HG02981 (cell line): ENCODE results near the gene DIDO1.
"Not testable (repeated sequence)": the region's sequence is repeated elsewhere in the genome, so short reads cannot be mapped to it uniquely, and the experiment has no call there.

ENCODE experiments used
- ATAC-seq: cut with Tn5 transposase; IDR thresholded peaks from one replicate; pipeline ENCODE4 v1.9.1; 2021; ENCODE audit warnings: mild to moderate bottlenecking, moderate library complexity; ENCODE audit not compliant: unreplicated experiment

DIDO1 gene

DNA sequence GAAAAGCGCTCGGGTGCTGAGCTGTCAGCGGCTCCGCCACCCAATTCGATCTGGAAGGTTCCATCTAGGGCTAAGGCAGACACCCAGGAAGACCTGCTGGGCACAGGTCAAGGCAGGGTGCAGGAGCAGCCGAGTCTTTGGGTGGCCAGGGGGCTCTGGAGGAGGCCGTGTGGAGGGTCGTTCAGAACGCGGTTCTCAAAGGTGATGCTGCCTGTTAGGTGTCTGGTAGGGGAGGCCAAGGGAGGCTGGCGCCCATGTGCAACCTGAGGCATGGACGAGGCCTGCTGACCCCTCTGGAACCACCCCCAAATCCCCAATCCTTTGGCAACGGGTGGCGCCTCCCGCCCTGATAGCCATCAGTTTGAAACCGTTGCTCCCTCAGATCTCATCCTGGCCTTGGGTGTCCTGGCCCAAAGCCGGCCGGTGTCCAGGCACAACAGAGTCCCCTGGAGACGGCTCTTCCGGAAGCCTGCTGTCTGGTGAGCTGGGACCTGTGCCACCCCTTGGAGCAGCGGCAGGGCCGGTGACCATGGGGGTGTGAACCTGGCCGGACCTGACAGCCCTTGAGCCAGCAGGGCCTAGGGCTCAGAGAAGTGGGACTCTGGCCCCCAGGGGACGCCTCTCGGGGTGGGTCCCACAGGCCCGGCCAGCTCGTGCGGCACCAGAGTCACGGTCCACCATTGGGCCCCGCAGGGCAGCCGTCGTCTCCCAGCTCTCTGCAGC is 36.7 kb upstream of the DIDO1 start:
- ATAC-seq, result no peak

DNA sequence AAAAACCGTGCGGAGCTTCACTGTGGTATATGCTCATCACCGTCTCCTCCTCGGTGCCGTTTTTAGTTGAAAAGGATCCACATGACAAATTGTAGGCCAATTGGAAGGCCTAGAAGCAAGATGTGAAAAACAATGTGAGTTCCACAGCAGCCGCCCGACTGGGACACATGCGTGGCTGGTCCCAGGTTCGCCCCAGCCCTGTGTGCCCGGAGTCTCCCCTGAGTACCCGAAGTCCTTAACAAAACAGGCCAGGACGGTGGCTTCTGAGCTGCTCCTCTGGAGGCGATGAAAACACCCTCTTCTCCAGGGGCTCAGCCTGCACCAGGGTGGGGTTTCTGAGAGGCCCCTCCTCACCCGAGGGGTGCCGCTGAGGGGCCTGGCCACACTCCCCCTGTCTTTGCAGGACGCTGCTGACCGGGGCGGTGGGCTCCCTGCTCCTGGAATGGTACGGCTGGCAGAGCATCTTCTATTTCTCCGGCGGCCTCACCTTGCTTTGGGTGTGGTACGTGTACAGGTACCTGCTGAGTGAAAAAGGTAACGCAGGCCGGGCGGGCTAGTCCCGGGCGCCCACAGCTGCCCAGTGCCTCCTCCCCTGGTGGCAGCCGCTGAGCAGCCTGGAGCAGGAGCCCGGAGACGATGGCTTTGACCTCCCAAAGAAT is 36.0 kb upstream of the DIDO1 start:
- no peak for ATAC-seq

DNA sequence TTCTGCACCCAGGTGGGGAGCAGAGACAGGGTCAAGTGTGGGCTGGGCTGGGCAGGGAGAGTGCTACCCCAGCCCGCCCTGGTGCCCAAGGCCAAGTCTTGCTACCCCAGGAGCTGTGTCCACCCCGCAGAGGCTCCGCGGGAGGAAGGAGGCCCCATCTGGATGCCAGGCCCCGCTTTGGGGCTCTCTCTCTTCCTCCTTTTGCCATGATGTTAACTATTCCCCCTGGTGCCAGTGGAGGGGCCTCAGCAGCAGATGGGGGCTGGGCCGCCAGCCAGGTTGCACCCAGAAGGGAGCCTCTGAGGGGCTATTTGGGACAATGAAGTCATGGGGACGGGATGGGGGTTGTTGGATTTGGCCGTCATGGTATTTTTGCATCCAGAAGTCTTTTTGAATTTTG is 35.5 kb upstream of the DIDO1 start:
- ATAC-seq, result no peak

DNA sequence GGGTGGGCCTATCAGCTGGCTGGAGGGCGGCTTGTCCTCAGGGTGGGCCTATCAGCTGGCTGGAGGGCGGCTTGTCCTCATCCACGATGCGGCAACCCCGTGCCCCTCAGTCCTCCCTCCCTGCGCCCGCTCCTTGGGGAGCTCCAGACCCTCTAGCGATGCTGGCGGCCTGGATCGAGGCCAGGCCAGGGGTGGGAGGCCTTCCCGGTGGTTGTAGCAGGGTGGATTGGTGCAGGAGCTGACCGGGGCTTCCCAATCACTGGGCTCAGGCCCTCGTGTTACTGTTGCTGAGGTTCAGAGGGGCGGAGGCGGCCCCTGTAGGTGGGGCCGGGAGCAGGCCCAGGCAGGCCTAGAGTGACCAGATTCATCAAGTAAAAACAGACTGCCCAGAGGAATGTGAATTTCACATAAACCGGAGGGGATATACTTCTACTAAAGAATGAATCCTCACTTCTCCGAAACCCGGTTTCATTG is 35.0 kb upstream of the DIDO1 start:
- no peak for ATAC-seq

DNA sequence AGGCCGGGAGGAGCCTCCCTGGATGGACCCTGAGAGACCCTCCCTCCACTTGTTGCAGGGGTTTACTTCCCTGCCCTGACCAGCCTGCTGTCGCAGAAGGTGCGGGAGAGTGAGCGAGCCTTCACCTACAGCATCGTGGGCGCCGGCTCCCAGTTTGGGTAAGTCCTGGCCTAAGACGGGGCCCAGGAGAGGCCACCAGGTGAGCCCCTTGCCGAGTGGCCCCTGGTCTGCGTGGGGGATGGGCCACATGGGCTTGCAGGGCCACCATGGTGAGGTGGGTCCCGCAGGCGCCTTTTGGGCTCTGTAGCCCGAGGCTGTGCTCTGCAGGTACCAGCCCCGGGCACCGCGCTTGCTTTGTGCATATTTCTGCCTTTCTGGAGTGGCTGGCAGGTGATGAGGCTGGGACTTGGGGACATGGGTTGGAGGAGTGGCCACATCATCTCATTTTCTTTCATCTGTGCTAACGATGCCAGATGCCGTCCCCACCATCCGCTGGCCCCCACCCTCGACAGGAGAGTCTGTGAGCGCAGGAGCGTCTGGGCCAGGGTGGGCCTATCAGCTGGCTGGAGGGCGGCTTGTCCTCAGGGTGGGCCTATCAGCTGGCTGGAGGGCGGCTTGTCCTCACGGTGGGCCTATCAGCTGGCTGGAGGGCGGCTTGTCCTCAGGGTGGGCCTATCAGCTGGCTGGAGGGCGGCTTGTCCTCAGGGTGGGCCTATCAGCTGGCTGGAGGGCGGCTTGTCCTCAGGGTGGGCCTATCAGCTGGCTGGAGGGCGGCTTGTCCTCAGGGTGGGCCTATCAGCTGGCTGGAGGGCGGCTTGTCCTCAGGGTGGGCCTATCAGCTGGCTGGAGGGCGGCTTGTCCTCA is 34.4 kb upstream of the DIDO1 start:
- ATAC-seq, result not testable (repeated sequence)

DNA sequence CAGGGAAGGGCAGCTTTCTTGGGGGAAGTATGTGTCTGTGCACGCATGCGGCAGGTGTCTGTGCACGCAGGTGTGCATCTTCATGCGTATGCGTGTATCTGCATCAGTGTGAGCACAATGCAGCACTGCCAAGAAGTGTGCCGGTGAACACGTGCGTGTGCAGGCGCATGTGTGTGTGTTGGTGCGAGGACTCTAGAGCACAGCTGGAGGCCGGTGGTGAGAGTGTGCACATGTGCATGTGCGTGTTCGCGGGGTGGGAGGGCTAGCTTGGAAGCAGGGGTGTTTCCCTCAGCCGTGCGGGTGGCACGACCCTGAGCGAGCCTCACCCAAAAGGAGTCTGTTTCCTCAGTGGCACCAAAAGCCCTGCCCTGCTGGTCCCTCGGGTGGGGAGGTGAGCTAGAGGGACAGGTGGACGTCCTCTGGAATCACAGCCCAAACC is 33.7 kb upstream of the DIDO1 start:
- ATAC-seq, result no peak

DNA sequence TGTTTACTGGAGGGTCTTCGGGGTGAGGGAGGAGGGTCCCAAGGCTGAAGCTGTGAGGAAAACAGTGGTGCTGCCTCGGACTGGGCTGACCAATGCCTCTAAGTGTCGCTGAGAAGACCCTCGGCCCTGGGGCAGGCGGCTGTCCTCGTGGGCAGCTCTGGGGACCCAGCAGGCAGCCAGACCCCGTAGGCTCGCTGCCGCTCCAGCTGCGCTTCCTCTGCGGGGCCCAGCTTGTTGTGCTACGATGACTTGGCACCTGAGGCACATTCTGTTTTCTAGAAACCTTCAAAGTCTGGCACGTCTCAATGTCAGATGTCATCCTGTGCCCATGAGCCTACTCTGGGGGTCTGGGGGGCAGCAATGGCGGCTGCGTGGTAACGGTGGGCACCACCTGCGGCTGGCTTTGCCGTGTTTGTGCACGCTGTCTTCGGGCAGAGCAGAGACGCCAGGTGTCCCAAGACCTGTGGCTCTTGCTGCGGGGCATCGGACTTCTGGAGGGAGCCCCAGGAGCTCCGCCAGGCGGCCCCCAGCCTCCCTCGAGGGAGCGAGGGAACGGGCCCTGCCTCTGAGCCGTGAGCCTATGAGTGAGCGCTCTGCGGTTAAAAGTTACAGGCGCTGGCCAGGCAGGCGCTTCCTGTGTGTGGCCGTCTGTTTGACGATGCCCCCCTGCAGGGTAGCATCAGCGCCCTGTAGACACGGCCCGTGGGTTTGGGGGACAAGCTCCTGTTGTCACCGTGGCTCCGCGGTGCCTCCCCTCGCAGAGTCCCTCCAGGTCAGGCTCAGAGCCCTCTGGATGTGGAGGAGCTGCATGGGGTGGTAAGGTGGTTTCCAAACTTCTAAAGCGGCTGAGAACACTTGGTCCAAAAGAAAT is 33.0 kb upstream of the DIDO1 start:
- no peak for ATAC-seq

DNA sequence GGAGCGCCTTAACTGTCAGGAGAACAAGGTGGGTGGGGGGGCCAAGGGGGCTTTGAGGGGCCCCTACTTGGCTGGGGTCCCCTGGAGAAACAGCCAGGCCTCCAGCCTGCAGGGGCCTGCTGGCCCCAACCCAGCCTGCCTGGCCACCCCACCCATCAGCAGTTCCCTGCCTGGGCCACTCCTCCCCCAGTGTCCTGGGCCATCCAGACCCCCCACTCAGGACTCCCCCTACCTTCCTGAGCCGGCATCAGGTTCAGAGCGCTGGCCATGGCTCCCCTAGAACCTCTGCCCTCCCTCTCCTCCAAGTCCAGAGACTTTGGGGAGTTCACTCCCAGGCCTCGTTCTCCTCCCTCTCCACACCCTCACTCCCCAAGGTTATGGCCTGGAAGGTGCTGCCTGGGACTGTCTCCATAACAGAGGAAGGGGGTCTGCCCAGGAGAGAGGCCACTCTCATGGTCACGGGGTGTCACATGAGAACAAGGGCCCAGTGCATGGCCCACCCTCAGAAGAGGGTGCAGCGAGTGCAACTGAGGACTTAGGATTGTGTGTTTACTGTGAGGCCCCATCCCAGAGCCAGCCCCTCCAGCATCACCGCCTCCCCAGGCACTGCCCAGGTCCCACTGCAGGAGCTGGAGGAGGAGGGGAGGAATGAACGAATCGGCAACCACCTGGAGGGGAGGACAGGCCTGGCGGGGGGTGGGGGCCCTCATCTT is 32.2 kb upstream of the DIDO1 start:
- ATAC-seq, result no peak

DNA sequence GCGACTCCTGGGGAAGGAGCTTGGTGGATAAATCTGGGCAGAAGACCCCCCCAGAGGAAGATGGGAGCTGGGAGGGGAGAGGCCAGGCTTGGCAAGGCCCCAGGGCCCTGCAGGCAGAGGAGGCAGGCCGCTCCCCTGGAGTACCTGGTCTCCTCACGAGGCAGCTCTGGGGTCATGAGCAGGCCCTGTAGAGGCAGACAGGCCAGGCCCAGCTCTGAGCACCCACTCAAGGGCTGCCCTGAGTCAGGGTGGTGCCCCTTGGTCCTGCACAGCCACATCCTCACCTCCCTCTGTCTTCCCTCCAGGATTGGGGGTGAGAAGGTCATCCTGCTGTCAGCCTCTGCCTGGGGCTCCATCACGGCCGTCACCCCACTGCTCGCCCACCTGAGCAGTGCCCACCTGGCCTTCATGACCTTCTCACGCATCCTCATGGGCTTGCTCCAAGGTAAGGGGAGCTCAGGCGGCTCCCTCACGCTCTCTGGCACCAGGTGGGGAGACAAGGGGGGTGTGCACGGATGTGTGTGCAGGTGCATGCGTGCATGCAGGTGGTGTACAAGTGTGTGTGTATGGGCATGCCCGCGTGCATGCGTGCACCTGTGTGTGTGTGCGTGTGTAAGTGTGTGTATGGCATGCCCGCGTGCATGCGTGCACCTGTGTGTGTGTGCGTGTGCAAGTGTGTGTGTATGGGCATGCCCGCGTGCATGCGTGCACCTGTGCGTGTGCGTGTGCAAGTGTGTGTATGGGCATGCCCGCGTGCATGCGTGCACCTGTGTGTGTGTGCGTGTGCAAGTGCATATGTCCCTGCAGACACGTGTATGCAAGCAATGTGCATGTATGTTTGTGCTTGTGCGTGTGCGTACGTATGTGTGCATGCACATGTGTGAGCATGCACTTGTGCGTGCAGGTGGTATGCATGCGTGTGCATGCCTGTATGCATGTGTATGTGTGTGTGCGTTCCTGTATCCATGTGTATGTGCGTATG is 31.1 kb upstream of the DIDO1 start:
- no peak for ATAC-seq

DNA sequence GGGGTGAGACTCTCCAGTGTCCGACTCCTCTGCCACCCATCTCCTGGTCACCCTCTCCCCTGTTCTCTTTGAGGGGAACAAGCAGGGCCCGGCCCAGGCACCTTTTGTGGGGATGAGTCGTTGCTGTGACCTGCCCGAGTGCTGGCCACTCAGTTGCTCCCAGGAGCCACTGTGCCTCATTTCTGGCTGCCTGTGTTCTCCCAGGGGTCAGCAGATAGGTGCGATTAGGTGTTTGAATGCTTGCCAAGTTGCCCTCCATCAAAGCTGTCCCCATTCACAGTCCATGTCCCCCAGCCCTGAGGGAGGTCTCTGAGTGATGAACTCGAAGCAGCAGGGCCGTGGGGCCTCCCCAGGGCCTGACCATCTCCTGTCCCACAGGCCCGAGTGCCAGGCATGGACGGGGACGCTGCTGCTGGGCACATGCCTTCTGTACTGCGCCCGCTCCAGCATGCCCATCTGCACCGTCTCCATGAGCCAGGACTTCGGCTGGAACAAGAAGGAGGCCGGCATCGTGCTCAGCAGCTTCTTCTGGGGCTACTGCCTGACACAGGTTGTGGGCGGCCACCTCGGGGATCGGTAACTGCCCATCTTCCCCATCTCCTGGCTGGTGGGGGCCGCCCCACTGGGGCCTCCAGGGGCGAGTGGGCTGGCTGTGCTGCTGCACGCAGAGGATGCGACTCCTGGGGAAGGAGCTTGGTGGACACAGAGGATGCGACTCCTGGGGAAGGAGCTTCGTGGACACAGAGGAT is 30.3 kb upstream of the DIDO1 start:
- ATAC-seq, result no peak

DNA sequence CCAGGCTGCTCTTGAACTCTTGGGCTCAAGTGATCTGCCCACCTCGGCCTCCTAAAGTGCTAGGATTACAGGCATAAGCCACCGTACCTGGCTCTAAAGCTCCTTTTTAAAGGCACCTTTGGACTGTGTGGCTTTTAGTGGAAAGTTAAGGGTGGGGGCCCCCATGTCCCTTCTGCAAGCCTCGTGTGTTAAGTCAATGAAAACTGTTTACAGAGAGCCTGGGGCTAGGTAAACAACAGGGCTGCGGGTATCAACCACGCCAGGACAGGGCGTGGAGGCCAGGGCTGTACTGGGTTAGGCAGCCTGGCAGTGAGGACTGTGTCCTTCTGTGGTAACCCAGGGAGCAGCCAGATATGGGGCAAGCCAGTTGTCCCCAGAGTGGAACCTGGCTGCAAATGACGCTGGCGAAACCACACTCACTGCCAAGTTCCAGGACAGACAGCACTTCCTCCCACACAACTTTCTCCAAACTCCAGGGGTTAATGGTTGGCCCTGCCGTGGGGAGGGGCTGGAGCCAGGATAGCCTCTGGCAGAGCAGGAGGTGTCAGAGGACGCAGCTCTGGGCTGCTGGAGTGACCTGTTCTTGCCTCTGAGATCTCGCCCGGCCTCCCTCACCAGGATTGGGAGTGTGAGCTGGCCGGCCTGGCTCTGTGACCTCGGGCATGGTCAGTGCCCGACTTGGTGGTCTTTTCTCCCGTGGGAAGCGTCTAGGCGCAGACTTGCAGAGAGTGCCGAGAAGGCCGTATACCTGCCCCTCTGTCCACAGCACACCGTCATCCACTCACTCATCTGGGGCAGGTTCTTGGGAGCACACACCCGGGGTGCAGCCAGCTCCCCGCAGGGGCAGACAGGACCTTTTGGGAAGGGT is 29.4 kb upstream of the DIDO1 start:
- no peak for ATAC-seq

DNA sequence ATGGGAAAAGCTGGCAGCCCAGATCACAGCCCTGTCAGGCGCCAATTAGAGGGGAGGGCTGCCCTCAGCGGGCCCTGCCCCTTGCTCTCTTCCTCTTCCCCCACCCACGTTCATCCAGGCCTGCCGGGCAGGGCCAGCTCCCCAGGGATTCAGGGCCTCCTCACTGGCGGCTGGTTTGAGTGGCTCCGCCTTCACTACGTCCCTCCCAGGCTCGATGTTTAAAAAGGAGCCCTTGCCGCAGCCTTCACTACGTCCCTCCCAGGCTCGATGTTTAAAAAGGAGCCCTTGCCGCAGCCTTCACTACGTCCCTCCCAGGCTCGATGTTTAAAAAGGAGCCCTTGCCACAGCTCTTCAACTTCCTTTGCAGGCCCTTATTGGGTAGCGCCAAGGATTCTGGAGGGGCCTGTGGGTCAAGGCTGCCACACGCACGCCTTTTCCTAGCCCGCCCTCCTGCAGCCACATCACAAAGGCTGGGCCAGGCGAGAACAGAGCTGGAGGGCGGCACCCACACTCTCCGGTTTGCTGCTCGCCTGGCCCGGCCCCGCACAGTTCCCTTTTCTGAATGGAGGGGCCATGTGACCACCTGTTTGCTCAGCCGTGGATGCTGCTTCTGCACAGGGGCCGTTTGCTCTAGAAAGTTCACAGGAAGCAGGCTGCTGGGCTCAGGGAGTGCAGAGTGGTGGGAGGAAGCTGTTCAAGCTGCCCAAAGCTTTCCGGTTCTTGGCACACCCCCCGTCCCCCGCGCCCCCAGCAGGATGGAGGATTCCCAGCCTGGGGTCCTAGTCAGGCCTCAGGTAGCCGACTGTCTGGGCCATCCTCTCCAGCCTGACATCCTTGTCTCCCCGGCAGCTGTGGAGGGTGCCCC is 27.8 kb upstream of the DIDO1 start:
- ATAC-seq, result peak; percentile 65

DNA sequence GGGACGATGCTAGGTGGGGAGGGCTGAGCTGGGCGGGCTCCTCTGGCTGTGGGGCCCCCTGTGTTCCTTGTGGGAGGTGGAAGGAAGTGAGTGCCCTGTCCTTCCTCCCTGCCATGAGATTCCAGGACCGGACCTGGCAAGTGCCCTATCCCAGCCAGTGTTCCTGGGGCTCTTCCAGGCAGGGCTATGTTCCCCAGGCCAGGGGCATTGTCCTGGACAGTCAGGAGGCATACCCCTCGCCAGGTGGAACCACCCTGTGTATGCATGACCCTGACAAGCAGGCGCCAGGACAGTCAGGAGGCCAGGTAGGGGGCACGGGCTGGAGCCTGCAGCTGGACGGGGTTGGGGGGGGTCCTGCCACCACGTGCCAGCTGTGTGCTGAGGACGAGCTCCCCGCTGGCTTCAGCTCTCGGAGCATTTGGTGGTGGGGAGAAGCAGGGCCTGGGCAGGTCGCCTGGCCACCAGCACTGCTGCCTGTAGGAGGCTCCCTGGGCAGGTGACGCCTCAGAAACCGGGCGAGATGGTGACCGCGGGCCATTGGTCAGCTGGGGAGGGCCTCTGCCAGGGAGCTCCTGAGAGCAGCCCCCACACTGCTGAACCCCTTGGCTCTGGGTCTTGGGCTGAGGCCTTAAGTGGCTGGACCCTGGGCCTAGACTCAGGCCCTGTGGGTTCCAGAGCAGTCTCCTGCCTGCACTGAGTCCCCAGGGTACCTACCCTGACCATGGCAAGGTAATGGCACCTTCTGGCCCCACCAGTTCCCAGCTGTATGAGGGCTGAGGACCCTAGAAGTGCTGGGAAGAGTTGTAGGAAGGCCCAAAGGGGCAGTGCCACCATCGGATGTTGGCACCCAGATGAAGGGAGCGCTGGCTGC is 26.9 kb upstream of the DIDO1 start:
- ATAC-seq, result no peak

DNA sequence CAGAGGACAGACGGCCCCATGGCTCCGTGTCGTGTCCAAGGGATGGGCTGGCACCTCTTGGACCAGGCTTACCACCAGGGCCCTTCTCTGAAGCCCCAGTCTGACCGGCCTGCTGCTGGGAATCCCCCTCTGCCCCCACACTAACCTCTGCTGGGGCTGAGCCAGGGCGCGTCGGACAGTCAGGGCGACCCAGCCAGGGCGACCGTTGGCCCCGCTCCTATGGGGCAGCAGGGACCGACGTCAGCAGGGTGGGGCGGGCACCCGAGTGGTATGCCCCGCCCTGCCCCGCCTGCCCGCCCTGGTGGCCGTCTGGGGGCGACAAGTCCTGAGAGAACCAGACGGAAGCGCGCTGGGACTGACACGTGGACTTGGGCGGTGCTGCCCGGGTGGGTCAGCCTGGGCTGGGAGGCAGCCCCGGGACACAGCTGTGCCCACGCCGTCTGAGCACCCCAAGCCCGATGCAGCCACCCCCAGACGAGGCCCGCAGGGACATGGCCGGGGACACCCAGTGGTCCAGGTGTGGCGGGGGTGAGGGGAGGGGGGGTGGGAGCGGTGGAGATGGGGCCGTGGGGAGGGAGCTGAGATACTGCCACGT is 26.2 kb upstream of the DIDO1 start, which contains the start of gene SLC17A9:
Gene SLC17A9 (plus strand): TSS at position 337 of the 595 bp plus-strand sequence. CDS start 122 bp downstream, at position 459.
- ATAC-seq, result peak; percentile 46

DNA sequence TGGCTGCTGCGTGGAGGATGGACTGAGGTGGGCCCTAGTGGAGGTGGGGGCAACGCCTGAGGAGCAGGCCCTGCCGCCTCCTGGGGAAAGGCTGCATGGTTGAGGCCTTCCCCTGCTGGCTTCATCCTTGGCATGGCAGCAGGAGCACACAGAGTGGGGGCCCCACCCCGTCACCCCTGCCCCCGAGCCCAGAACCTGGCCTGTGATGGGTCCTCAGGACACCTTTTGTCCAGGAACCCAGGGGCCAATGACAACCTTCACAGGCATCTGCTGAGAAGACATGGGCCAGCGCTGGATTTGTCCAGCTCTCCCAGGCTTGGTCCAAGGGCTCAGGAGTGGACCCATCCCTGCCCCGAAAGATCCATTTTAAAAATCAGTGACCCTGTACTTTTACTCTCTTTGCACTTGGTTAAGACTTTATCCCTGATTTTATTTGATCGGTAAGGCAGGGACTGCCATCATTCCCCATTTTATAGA is 25.6 kb upstream of the DIDO1 start:
- no peak for ATAC-seq
